Lower leg skin (tissue), 3 donors: ENCODE data around the gene NRXN3.

Experiments
- CTCF ChIP-seq, 3 donors: fragments of 450-650 bp; IDR thresholded peaks; one replicate each; pipeline ENCODE4 v1.5.1; 2016; ENCODE audit warnings: antibody characterized with exemption in 3 of 3, mild to moderate bottlenecking in 3 of 3, moderate library complexity in 2 of 3
- POLR2A ChIP-seq, 2 donors: fragments of 450-650 bp; IDR thresholded peaks; one replicate each; pipeline ENCODE4 v1.6.1; 2016 to 2017; ENCODE audit warnings: antibody characterized with exemption in 2 of 2, mild to moderate bottlenecking in 1 of 2, moderate library complexity in 1 of 2

GRCh38 chr14:79703209-79703608 lies 1533.0 kb downstream of the NRXN3 start:
- TF ChIP-seq CTCF (IDR thresholded peaks at IDR 0.05) (no peak), POLR2A (IDR thresholded peaks at IDR 0.05) (no peak)
